Suppressor macrophage treated with lipopolysaccharide for 4 hours (primary cell): ENCODE results near the gene VPS37C.

Experiments
- DNase-seq: peaks from one replicate; pipeline ENCODE4 v3.0.0-alpha.2; 2020

Gene VPS37C

GRCh38 chr11:61131586-61131985 is 29.6 kb downstream of the VPS37C start:
- no peak for DNase-seq

DNA sequence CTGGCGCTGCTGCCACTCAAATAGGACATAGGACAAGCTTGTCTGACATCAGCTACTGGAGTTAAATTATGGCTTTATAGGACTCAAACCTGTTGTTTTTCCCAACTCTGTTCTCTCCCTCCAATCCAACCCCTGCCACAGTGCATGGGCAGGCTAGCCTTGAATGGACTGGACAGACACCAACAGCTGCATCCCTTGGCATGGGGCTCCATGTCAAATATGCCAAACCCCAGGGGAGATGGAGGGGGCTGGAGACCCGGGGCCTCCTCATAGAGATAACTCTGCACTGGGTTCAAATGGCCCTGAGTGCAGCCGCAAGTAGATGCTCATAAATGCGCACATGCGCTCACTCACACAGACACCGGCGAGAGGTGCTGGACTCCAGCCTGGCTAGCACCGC is 30.0 kb downstream of the VPS37C start:
- no peak for DNase-seq

- DNase-seq: peak; percentile 88
These were observed 31.3 kb downstream of the VPS37C start for GRCh38 chr11:61129639-61130523.

DNA sequence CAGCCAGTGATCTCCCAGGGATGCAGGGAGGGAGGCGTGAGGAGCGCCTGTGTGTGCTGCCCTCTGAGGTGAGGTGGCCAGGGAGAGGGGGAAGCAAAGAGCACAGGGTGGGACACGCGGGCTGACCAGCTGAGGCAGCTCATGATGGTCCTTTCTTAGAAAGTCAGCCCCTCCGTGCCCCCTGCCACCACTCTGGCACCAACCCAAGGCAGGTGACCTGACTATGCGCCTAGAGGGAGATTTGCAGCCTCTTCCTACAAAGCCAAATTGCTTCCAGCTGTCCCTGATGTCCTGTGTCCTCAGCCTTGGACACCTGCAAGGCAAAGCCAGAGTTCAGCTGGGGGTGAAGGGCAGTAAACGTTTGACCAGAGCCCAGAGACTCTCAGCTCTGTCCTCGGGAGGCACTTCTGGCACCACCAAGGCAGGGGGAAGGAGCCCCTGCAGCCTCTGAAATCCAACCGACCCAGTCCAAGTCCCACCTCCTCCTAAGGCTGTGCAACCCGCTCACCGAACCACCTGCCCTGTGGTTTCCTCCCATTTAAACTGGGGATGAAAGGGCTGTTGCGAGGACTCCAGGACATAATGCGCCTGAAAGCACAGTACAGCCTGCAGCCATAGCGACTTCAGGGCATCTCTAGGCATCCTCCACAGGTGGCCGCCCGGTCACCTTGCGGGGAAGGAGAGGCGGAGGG is 32.1 kb downstream of the VPS37C start:
- no peak for DNase-seq

DNA sequence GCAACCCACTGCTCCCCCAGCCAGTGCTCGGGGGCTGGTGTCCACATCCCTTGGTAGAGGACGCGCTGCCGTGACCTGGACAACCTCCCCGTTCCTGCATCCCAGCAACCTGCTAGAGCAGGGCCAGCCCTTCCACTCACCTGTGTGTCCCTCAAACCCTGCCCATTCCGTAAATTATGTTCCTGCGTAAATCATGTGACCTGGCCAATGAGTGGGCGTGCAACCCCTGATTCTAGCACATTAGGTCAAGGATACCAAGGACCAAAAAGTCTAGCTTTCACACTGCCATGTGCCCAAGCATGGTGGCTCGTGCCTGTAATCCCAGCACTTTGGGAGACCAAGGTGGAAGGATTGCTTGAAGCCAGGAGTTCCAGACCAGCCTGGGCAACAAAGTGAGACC is 33.2 kb downstream of the VPS37C start:
- DNase-seq: no peak

DNA sequence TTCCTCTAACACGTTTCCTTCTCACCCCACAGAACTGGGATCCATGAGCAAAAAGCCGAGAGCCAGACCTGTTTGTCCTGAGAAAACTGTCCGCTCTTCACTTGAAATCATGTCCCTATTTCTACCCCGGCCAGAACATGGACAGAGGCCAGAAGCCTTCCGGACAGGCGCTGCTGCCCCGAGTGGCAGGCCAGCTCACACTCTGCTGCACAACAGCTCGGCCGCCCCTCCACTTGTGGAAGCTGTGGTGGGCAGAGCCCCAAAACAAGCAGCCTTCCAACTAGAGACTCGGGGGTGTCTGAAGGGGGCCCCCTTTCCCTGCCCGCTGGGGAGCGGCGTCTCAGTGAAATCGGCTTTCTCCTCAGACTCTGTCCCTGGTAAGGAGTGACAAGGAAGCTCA is 35.0 kb downstream of the VPS37C start:
- no peak for DNase-seq

DNA sequence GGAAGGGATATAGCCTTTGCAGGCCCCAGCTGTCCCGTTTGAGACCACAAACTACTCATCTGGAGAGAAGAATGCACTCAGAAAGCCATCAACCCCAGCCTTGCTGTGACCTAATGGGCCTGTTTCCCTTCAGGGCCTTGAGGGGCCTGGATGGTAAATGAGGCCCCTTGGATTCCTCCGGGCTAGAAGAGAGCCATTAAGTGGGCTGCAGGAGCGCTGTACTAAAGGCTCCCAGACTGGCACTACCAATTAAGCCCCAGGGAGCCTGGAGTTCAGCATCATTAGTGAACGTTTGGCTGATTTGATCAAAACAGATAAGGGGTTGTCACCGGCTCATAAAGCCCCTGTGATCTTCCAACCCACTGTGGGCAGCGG is 35.9 kb downstream of the VPS37C start:
- DNase-seq: no peak

DNA sequence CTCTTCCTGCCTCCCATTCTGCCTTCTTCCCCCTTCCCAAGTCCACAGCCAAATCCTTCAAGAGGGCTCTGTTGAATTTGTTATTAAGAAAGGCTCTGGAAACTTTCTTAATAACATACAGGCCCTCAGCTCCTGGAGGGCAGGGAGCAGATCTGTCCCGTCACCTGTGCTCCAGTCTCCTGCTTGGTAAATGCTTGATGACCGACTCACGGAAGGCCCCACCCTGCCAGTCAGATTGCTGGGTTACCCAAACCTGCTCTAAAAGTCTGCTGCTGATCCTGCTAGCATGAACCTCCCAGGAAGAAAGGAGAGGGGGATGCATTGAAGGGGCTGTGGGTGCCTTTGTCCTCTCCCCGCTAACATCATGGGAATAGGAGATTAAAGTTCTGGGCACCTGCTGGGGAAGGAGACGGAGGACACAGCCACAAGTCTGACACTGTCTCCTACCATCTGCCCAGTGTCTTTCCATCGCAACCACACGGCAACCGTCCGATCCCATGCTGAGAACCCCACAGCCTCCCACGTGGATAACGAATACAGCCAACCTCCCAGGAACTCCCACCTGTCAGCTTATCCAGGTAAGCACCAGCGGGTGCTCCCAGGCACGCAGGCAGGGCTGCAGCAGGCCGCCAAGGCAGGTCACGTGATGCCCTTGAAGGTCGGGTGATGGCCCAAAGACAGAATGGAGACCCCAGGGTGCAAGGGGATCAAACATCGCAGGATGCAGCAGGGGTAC is 36.5 kb downstream of the VPS37C start:
- no peak for DNase-seq

GRCh38 chr11:61123775-61124571 is 37.3 kb downstream of the VPS37C start:
- no peak for DNase-seq

DNA sequence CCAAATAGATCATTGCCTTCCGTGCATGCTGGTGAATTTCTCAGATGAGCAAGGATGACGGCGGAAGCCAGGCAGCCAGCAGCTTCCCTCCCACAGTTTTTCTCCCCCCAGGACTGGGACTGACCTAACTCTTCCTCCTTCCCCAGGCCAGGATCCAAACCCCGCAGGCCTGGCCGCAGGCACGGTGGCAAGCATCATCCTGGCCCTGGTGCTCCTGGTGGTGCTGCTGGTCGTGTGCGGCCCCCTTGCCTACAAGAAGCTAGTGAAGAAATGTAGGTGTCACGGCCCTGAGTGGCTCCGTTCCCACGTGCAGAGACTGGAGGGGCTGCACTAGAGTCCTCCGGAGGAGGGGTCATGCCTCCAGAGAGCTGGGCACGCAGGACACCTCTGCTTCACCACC is 38.5 kb downstream of the VPS37C start:
- DNase-seq: no peak

DNA sequence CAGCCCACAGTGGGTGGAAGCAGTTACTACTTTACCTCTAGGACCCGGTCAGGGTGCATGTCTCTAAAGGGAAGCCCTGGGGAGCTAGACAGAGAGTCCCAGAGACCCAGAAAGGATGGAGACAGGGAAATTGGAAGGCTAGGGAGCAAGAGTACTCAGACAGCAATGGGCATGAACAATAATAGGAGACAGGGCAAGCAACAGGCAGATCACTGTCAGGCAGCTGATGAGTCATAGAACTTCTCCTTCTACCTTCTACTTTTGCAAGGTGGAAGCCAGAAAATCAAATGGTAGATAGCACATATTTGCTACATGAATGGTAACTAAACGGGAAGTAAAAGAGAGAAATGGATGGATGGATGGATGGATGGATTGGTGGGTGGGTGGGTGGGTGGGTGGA is 39.3 kb downstream of the VPS37C start:
- DNase-seq: no peak

DNA sequence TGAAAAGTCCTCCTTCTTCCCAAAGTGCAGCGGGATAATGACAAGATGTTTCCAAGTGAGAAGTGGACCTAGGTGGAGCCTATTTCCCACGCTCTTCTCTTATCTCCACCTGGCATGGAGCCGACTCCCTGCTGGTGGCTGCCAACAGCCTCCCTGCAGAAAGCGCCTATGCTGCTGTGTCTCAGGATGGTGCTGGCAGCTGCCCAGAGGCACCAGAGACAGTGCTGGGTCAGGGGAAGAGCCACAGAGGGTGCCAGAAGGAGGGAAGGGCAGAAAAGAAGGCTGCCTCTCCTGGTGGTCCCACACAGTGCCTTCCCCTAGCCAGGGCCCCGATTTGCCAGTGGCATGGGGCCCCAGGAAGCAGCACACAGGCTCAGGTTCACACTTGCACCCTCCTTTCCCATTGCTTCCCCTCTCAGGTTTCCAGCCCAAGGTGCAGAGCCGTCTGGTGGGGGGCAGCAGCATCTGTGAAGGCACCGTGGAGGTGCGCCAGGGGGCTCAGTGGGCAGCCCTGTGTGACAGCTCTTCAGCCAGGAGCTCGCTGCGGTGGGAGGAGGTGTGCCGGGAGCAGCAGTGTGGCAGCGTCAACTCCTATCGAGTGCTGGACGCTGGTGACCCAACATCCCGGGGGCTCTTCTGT is 39.9 kb downstream of the VPS37C start:
- no peak for DNase-seq

GRCh38 chr11:61120706-61121191 is 40.5 kb downstream of the VPS37C start:
- DNase-seq: no peak

- DNase-seq: no peak
These were observed 41.0 kb downstream of the VPS37C start for GRCh38 chr11:61120099-61120705.

DNA sequence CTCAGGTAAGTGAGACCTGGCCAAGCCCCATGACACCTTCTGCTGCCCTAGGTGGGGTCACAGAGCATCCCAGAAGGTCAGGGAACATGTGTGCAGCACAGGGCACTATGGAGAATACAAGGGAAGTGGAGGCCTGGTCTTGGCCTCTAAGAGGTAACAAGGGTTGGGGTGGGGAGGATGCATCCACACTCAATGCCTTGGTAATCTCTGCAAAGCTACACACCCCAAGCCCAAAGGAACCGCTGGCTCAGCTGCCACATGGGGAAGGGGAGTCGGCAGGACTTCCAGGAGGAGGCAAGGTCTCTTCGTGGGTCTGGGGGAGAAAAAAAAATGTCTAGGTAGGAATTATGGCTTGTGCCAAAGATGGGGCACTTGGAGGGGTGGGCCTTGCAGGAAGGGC is 41.7 kb downstream of the VPS37C start:
- DNase-seq: no peak

DNA sequence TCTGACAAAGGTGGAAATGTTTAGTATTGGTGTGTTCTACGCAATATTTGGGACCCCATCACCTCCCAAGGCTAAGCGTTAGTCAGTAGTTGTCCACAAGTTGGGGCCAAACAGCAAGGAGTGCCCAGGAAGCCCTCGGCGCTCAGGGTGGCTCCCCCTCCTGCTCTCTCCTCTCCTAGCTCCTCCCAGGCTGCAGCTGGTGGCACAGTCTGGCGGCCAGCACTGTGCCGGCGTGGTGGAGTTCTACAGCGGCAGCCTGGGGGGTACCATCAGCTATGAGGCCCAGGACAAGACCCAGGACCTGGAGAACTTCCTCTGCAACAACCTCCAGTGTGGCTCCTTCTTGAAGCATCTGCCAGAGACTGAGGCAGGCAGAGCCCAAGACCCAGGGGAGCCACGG is 42.2 kb downstream of the VPS37C start:
- DNase-seq: no peak

DNA sequence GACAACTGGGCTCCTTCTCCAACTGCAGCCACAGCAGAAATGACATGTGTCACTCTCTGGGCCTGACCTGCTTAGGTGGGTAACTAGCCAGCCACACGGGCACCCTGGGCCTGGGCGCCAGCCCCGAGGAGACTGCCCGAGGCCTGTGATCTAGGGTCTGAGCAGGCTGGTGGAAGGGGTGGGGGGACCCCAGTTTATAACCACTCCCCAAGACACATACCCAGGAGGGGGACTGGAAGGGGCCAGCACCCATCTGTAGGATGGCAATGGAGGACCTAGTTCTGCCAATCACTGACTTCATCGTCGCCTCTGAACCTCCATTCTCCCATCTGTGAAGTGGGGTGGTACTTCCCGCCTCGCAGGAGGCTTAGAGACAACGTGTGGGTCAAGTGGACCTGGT is 42.8 kb downstream of the VPS37C start:
- no peak for DNase-seq

DNA sequence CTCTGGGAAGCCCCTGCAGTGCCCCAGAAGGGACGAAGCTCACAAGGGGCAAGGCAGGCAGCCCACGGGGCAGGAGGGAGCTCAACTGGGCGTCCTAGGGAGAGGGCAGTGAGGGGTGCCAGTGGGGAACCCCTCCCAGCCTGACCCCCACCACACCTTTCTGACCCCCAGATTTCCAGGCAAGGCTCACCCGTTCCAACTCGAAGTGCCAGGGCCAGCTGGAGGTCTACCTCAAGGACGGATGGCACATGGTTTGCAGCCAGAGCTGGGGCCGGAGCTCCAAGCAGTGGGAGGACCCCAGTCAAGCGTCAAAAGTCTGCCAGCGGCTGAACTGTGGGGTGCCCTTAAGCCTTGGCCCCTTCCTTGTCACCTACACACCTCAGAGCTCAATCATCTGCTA is 43.2 kb downstream of the VPS37C start:
- no peak for DNase-seq

GRCh38 chr11:61117168-61117520 is 44.1 kb downstream of the VPS37C start:
- no peak for DNase-seq

- no peak for DNase-seq
These were observed 44.6 kb downstream of the VPS37C start for GRCh38 chr11:61116426-61117167.
